Uterus (tissue), 2 donors: ENCODE data around the gene PTPRN2.

Experiments
- CTCF ChIP-seq, 4 experiments: fragments of 200-600 bp in 2 of 4; fragments of 450-650 bp in 2 of 4; sonication (generic) in 2 of 4; IDR thresholded peaks; one replicate each; pipeline ENCODE4 v1.5.1; 2016 to 2019; ENCODE audit warnings: antibody characterized with exemption in 4 of 4, mild to moderate bottlenecking in 2 of 4, moderate library complexity in 1 of 4
- POLR2A ChIP-seq, 2 donors: fragments of 450-650 bp; IDR thresholded peaks; one replicate each; pipeline ENCODE4 v1.6.1; 2016; ENCODE audit warnings: antibody characterized with exemption in 2 of 2, mild to moderate bottlenecking in 1 of 2, moderate library complexity in 1 of 2

- TF ChIP-seq CTCF (IDR thresholded peaks at IDR 0.05) = no peak
- TF ChIP-seq POLR2A (IDR thresholded peaks at IDR 0.05) = no peak
Observed at GRCh38 chr7:158356454-158356853, 231.2 kb downstream of the PTPRN2 start.
